ENCODE measurements around the gene NR1I2.

DNA sequence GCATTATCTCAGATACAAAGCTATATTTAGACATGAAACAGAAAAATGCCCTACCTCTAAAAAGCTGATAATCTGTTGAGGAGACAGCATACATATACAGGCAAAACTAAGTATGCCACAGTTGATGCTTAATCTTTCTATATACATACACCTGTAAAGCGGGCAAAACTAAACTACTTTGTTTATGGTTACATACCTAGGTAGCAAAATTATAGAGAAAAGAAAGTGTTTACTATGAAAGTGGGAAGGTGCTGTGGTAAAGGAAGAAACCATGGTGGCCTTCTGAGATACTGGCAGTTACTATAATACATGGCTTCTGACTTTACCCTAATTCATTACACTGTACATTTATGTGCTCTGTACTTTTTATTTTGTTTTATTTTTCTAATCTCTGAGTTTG is 36.0 kb upstream of the NR1I2 start:
- TF ChIP-seq, protein P1, sequence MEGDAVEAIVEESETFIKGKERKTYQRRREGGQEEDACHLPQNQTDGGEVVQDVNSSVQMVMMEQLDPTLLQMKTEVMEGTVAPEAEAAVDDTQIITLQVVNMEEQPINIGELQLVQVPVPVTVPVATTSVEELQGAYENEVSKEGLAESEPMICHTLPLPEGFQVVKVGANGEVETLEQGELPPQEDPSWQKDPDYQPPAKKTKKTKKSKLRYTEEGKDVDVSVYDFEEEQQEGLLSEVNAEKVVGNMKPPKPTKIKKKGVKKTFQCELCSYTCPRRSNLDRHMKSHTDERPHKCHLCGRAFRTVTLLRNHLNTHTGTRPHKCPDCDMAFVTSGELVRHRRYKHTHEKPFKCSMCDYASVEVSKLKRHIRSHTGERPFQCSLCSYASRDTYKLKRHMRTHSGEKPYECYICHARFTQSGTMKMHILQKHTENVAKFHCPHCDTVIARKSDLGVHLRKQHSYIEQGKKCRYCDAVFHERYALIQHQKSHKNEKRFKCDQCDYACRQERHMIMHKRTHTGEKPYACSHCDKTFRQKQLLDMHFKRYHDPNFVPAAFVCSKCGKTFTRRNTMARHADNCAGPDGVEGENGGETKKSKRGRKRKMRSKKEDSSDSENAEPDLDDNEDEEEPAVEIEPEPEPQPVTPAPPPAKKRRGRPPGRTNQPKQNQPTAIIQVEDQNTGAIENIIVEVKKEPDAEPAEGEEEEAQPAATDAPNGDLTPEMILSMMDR (conservative IDR thresholded peaks at IDR 0.05 in 1 of 2, IDR thresholded peaks at IDR 0.05 in 1 of 2; ENCODE audit: low read depth in 1 of 2, low read length in 2 of 2): no peak
- TF ChIP-seq EZH2 (IDR thresholded peaks at IDR 0.05; ENCODE audit: low read length, missing control alignments): no peak

All from fibroblast of lung (primary cell).